PC-9 (cell line): Measurements from ENCODE around the gene PTPN14.

Experiments used
- CTCF ChIP-seq: fragments of 200-600 bp; sonication (generic); conservative IDR thresholded peaks from 2 replicates; pipeline ENCODE4 v1.6.1; 2017; ENCODE audit warnings: mixed run types, antibody characterized with exemption, mild to moderate bottlenecking, moderate library complexity
- EZH2 ChIP-seq: fragments of 200-600 bp; sonication (generic); IDR thresholded peaks from 2 replicates; pipeline ENCODE4 v1.8.0; 2017; ENCODE audit warnings: antibody characterized with exemption, low read depth

- TF ChIP-seq CTCF: no peak
- no peak for TF ChIP-seq EZH2
Measured at GRCh38 chr1:214317734-214318133, 233.7 kb downstream of the PTPN14 start.
